Measurements from ENCODE around the gene IQSEC3.

IQSEC3 gene

GRCh38 chr12:224330-224729, 157.8 kb downstream of the IQSEC3 start:
- Histone ChIP-seq H3K4me1 (ENCODE audit: control insufficient read depth, insufficient read depth, low read length) (no peaks in the 10 kb centered on the region; the same call in 1 of the 2 replicates), H3K4me3 (ENCODE audit: low read depth, low read length) (no peak overlapping the region), H3K27ac (ENCODE audit: extremely low read depth, low read depth, low read length) (no peak overlapping the region), H3K36me3 (ENCODE audit: control insufficient read depth in 2 of 2, insufficient read depth in 1 of 2, low read length in 2 of 2) (no peaks in the 10 kb centered on the region), H3K9me3 (ENCODE audit: control insufficient read depth, insufficient read depth, low read depth, low read length) (no peaks in the 10 kb centered on the region)
- CTCF ChIA-PET = interaction anchor here (0.7 kb wide), 1 partner anchor 36 kb away, joined by 5 read pairs; no protein-coding TSS in a partner anchor
- TF ChIP-seq ZNF76 (tag by site-specific recombination; IDR thresholded peaks at IDR 0.05; ENCODE audit: borderline replicate concordance, low read depth) (no peak), ZNF624 (tag by site-specific recombination; IDR thresholded peaks at IDR 0.05) (no peak), HOXC10 (CRISPR knock-in tag; IDR thresholded peaks at IDR 0.05) (no peak), ZNF48 (tag by site-specific recombination; IDR thresholded peaks at IDR 0.05) (no peak), ZNF354C (tag by site-specific recombination; IDR thresholded peaks at IDR 0.05; ENCODE audit: borderline replicate concordance, low read depth) (no peak), TSHZ1 (tag by site-specific recombination; IDR thresholded peaks at IDR 0.05; ENCODE audit: borderline replicate concordance) (no peak), ZNF37A (tag by site-specific recombination; IDR thresholded peaks at IDR 0.05) (no peak), ZNF600 (tag by site-specific recombination; IDR thresholded peaks at IDR 0.05) (no peak), ZNF18 (tag by site-specific recombination; IDR thresholded peaks at IDR 0.05) (no peak), ZIC2 (tag by site-specific recombination; IDR thresholded peaks at IDR 0.05) (no peak), ZNF785 (tag by site-specific recombination; IDR thresholded peaks at IDR 0.05) (no peak), ZNF221 (tag by site-specific recombination; IDR thresholded peaks at IDR 0.05; ENCODE audit: borderline replicate concordance) (no peak), ZBTB10 (tag by site-specific recombination; IDR thresholded peaks at IDR 0.05) (no peak), ZNF645 (tag by site-specific recombination; IDR thresholded peaks at IDR 0.05) (no peak), ZNF175 (tag by site-specific recombination; IDR thresholded peaks at IDR 0.05) (no peak), IKZF3 (tag by site-specific recombination; IDR thresholded peaks at IDR 0.05) (no peak)
- POLR2A ChIA-PET = no interaction called here

- Histone ChIP-seq H3K9me3 (ENCODE audit: control insufficient read depth, insufficient read depth, low read depth, low read length) (no peaks in the 10 kb centered on the region), H3K4me1 (ENCODE audit: control insufficient read depth, insufficient read depth, low read length) (no peaks in the 10 kb centered on the region; the same call in 1 of the 2 replicates), H3K27ac (ENCODE audit: extremely low read depth, low read depth, low read length) (no peak overlapping the region), H3K36me3 (ENCODE audit: control insufficient read depth in 2 of 2, insufficient read depth in 1 of 2, low read length in 2 of 2) (no peaks in the 10 kb centered on the region), H3K4me3 (ENCODE audit: low read depth, low read length) (no peak overlapping the region)
- CTCF ChIA-PET = no interaction called here
- POLR2A ChIA-PET = no interaction called here
- TF ChIP-seq ZNF837 (tag by site-specific recombination; IDR thresholded peaks at IDR 0.05) = no peak
- TF ChIP-seq PRDM6 (tag by site-specific recombination; IDR thresholded peaks at IDR 0.05) = no peak
- TF ChIP-seq OSR2 (tag by site-specific recombination; IDR thresholded peaks at IDR 0.05) = no peak
- TF ChIP-seq IKZF3 (tag by site-specific recombination; IDR thresholded peaks at IDR 0.05) = no peak
- no peak for TF ChIP-seq HIC1 (tag by site-specific recombination; IDR thresholded peaks at IDR 0.05)
- TF ChIP-seq EGR2 (tag by site-specific recombination; IDR thresholded peaks at IDR 0.05; ENCODE audit: low read depth) = no peak
- no peak for TF ChIP-seq KLF1 (tag by site-specific recombination; IDR thresholded peaks at IDR 0.05)
Measured at GRCh38 chr12:225012-225411, 158.4 kb downstream of the IQSEC3 start.
